GM04504 (cell line): ENCODE measurements around the gene CCR1.
"Not testable (repeated sequence)": the region's sequence is repeated elsewhere in the genome, so short reads cannot be mapped to it uniquely, and the experiment has no call there.

ENCODE experiments used
- DNase-seq: peaks from one replicate; pipeline ENCODE4 v3.0.0-alpha.2; 2012; ENCODE audit warnings: low read depth

CCR1 gene

GRCh38 chr3:46209746-46210470 lies 1.8 kb upstream of the CCR1 start:
- no peak for DNase-seq

- no peak for DNase-seq
Measured at GRCh38 chr3:46209053-46209452, 940 bp upstream of the CCR1 start.

- DNase-seq = not testable (repeated sequence)
Measured at GRCh38 chr3:46207514-46207913, 599 bp downstream of the CCR1 start.

DNA sequence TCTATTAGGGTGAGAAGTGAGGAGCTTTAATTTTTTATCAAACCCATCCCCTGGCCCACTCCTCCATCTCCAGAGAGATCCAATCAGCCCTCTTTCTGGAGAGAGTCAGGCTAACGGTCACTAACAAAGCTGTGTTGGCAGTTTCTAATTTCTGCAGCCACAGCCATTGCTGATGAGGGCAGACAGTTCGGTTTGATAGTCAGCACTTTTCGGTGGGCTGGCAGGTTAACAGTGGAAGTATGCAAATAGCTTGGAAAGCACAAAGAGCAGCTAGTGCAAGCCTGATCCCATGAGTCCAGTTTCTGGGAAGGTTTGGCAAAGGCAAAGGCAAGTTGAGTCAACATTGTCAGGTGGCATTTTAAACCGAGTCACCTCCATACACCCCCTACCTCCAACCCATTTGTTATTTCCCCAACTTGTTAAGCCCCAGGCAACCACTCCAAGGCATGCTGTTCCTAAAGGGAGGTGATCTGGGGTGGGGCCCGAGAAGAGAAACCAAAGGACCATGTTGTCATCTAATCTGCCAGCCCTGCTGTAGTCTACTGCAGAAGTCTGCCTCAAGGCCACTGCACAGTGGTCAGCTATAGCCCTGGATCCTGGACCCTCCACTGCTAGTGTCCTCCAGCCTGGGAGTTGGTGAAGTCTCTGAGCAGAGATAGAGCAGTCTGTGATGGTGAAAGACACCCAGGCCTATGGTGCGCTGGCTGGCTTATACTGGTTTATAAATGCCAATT lies 1.7 kb downstream of the CCR1 start:
- DNase-seq = no peak

- no peak for DNase-seq
Measured at GRCh38 chr3:46205286-46205960, 2.7 kb downstream of the CCR1 start.

GRCh38 chr3:46203681-46204080 lies 4.4 kb downstream of the CCR1 start:
- DNase-seq = no peak

DNA sequence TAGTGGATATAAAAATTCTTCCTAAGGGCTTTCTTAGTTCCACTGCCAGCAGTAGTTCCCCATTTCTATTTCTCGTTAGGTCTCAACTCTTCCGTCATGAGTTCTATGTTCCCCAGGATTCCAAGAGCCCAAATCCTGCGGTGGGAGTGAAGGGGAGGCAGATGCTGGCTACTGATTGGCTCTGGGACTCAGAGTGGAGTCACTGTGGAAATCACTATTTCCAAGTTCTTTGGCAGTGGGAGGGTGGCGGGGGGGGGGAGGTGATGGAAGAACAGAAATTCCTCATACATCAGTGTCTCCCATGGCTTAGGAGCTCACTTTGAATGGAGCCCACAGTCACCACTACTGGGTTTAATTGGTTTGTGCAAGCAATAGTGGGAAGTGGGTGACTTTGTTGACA lies 5.6 kb downstream of the CCR1 start:
- DNase-seq = no peak

- DNase-seq = no peak
Measured at GRCh38 chr3:46200790-46201189, 7.3 kb downstream of the CCR1 start.

DNA sequence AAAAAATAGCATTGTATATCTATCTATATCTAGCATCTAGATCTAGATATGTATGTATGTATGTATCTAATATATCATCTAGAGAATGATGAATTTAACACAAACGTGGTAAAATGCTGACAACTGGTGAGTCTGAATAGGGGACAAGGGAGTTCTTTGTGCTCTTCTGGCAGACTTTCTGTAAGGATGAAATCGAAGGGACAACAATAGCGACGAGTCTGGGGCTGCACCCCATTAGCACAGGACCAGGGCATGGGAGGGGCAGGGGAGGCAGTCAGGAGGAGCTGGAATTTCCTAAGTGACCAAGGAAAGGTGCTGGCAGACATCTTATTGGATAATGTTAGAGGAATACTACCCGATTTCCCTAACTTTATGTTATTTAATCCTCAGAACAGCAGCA lies 7.9 kb downstream of the CCR1 start:
- DNase-seq = no peak

- DNase-seq = no peak
Measured at GRCh38 chr3:46196261-46196957, 11.7 kb downstream of the CCR1 start.

DNA sequence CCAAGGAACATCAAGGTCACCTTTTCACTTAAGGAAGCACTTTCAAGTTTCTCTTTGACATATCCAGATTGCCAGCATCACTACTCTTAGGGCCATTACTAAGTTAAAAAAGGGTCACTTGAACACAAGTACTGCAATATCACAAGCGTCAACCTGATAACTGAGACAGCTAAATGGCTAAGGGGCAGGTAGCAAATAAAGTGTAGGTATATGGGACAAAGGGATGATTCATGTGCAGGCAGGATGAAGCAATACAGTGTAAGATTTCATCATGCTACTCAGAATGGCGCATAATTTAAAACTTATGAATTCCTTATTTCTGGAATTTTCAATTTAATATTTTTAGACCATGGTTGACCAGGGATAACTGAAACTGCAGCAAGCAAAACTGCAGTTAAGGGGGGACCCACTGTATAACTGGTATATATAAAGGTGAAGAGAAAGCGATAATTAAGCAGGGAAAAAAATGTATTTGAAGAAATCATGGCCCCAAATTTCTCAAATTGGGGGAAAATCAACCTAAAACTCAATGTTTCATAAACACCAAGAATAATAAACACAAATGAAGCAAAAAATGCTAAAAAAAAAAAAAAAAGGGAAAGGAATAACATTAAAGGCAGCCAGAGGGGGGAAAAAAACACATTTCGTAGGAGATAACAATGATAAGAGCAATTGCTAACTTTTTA lies 13.1 kb downstream of the CCR1 start:
- no peak for DNase-seq

GRCh38 chr3:46193436-46193835 lies 14.7 kb downstream of the CCR1 start:
- no peak for DNase-seq

- no peak for DNase-seq
Measured at GRCh38 chr3:46192939-46193338, 15.2 kb downstream of the CCR1 start.

DNA sequence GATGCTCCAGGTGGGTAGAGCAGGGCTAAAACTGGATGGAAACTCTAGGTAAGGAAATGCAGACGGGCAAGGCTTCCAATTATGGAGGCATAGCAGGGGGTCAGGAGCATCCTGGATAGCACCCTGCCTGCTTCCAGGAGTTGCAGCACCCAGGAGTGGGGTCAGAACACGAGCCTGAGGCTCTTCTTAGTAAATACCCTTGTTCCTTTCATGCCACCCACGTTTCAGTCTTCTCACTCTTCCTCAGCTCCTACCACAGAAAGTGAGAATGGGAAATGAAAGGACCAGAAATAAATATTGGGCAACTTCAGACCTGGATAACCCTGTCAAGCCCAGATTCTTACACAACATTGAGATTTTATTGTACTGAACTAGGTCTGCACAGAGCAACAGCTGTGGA lies 16.4 kb downstream of the CCR1 start:
- DNase-seq = no peak

GRCh38 chr3:46188708-46189107 lies 19.4 kb downstream of the CCR1 start:
- DNase-seq = no peak

DNA sequence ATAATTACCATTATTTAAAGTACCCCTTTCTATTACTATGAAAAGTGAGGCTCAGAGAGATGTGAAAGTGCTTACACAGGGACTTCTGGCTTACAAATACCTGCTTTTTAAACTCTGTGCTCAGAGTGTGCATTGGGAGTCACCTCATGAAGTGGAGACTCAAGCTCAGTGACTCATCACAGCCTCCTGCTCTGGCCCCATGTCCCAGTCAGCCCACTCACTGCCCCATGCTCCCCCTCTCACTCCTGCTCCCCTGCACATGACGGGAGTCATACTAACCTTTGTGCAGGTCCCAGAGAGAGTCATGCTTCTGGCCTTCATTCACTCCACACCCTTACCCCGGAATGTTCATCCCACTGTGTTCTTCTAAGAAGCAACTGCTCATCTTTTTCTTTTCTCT lies 20.2 kb downstream of the CCR1 start:
- DNase-seq = no peak

- no peak for DNase-seq
Measured at GRCh38 chr3:46187341-46187700, 20.8 kb downstream of the CCR1 start.

DNA sequence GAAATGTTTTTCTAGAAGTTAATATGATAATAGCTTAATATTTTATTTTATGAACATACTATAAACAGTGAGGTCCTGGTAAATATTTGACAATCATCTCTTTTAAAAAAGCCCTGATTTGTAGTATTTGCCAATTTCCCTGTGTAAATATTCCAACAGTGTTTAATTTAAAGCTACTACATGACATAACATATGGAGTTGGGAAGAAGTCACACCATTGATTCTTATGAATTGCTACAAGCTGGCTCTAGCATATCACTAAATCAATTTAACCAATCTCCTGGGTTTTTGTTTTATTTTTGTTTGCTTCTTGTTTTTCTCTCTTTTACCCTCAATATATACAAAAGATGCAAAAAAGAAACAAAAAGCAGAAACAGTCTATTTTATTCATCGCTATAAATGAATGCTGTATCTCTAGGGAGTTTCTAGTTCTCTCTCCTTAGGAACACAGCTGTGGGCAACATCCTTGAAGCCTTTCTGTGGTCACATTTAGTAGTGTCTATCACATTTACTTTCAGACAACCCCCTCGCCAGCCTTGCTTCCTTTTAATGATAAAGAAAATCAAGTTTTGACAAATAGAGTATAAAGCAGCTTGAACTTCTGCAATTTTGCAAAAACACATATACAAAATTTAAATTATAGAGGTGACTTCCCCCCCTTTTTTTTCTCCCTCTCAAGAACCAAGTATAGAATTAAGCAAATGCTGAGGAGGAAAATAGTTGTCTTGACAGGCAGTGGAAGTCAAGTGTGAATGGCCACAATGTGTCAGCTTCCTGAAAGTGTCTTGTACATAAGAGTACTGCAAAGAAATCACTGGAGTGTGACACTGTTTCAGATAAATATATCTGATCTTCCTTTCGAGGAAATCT lies 21.4 kb downstream of the CCR1 start:
- DNase-seq = no peak

DNA sequence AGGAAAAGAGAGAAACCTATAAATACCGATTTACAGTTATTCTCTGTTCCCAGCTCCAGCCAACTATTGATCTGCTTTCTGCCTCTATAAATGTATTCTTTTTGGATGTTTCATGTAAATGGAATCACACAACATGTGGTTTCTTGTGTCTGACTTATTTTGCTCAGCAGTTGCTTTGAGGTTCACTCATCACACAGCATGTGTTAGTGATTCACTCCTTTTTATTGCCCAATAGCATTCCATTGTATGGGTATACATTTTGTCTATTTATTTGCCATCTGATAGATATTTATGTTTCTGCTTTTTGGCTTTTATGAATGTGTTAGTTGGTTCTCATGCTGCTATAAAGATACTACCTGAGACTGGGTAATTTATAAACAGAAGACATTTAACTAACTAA lies 23.6 kb downstream of the CCR1 start:
- DNase-seq = peak; percentile 22

- DNase-seq = no peak
Measured at GRCh38 chr3:46183330-46183729, 24.8 kb downstream of the CCR1 start.
